ENCODE results near the gene EXO5.
"Not testable (repeated sequence)": the region's sequence is repeated elsewhere in the genome, so short reads cannot be mapped to it uniquely, and the experiment has no call there.

The EXO5 gene

GRCh38 chr1:40554807-40555206, 46.2 kb downstream of the EXO5 start:
- not testable (repeated sequence) for DNase-seq

GRCh38 chr1:40556121-40556520, 47.6 kb downstream of the EXO5 start:
- DNase-seq: no peak

DNA sequence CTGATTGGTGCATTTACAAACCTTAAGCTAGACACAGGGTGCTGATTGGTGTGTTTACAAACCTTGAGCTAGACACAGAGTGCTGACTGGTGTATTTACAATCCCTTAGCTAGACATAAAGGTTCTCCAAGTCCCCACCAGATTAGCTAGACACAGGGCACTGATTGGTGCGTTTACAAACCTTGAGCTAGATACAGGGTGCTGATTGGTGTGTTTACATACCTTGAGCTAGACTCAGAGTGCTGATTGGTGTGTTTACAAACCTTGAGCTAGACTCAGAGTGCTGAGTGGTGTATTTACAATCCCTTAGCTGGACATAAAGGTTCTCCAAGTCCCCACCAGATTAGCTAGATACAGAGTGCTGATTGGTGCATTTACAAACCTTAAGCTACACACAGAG, 49.7 kb downstream of the EXO5 start:
- DNase-seq: not testable (repeated sequence)

DNA sequence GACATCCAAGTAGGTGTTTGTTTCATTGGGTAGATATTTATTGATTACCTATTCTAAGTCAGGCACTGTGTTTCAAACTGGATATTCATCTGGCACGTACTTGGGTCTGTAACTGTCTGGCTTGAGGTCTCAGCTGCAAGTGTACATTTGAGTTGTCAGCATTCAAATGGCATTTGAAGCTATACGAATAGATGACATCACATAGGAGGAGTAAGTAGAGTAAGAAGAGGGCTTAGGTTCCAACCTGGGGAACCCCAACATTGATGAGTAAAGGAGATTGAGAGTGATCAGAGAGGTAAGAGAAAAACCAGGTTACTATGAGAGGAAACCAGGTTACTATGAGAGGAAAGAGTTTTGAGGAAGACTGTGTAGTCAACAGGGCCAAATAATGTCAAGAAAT, 53.6 kb downstream of the EXO5 start:
- DNase-seq: no peak

- DNase-seq: no peak
Observed at GRCh38 chr1:40563266-40563665, 54.7 kb downstream of the EXO5 start.

DNA sequence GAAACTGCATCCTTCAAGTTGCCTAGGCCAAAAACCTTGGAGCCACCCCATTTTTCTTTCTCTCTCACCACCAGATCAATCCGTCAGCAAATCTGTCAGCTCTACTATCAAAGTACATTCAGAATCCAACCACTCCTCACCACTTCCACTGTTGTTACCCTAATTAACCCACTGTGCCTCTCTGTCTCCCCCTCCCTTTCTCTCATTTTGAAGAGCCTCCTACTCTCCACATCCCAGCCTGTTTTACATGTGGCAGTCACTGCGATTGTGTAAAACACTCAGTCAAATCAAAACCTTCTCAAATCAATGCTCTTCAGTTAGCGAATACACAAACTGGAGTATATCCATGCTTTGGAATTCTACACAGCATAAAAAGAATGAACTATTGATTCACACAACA, 55.9 kb downstream of the EXO5 start:
- DNase-seq: no peak

DNA sequence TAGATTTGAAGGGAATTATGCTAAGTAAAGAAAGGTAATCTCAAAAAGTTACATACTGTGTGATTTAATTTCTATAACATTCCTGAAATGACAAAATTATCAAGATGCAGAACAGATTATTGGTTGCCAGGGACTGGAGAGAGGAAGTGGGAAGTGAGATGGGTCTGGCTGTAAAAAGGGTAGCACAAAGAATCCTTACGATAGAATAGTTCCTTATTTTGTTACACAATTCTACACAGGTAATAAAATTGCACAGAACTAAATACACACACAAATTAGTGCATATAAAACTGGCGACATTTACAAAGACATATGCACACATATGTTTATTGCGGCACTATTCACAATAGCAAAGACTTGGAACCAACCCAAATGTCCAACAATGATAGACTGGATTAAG, 56.3 kb downstream of the EXO5 start:
- no peak for DNase-seq

Data from Kasumi-1 (cell line).